ENCODE measurements around the gene KMT2E. TPM values are rescaled to one million over a fixed set of nuclear protein-coding genes. Genes with fewer than 3 reads are reported as not detected.

KMT2E gene
- total RNA-seq, 2 experiments from 2014 or later: 97.4 to 98.5 TPM

DNA sequence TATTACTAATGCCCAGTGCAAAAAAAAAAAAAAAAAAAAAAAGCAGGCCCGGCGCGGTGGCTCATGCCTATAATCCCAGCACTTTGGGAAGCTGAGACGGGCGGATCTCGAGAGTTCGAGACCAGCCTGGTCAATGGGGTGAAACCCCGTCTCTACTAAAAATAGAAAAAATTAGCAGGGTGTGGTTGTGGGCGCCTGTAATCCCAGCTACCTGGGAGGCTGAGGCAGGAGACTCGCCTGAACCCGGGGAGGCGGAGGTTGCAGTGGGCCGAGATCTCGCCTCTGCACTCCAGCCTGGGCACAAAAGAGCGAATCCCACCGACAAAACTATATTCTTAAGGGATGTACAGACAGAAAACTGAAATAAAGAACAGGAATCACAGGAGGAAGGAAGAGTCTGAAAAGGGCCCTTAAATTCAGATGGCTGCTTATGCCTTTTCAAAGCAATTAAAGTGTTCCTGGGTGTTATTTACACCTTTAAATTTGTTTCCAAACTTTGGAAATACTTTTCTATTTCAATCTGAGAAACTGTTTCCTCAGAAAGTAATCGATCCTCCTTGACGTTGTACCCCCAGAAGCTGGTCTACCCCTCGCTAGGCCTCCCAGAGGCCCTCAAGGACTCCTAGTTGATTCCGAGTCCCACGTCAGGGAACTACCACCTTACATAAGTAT lies 2.0 kb upstream of the KMT2E start:
- no peaks in the 10 kb centered on the region for H3K9me3 Mint-ChIP-seq
- H3K4me3 Mint-ChIP-seq: peak overlapping the region; percentile 99
- CTCF ChIA-PET: interaction anchor here (1.0 to 10.4 kb wide), 3 partner anchors 9 to 71 kb away, joined by 3 to 120 read pairs (median 4); no protein-coding TSS in a partner anchor
- H3K36me3 Mint-ChIP-seq (ENCODE audit: low read depth): peaks cover 66% of the 10 kb centered on the region
- H3K27me3 Mint-ChIP-seq: no peaks in the 10 kb centered on the region
- H3K4me1 Mint-ChIP-seq: peaks cover 37% of the 10 kb centered on the region
- peak; percentile 18 for DNase-seq
- H3K27ac Mint-ChIP-seq: peak overlapping the region; percentile 100
- POLR2A ChIA-PET: no interaction called here

DNA sequence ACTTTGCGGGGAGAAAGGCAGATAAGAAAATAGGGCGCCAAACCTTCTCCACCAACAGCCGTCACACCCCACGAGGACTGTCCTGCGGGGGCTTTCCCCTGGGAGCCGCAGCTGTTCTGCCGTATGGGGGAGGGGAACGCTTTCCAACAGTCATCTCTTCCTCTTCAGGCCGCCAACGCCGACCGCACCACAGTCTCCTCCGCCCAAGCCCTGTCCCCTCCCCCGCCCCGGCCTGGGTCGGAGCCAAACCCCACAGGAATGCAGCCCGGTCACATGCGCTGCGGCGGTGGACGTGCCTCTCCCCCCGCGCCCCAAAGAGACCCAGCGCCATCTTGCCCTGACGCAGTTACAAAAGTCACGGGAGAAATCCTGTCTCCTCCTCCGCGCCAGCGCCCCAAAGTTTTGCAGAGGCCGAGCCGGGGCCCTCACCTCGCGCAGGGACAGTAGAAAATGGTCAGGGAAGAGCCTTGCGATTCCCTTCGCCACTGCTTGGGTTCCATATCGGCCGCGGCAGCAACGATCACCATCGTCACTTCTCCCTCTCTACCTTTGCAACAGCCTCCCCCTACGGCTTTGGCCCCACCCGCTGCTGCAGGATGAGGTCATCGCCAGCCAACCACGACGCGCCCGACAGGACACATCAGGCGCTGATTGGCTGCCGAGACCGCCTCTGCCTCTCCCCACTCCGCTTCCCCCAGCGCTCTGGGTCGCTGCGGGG lies 1.3 kb upstream of the KMT2E start:
- DNase-seq: peak; percentile 98
- Mint-ChIP-seq H3K36me3 (ENCODE audit: low read depth) (peaks cover 71% of the 10 kb centered on the region), H3K4me1 (peaks cover 40% of the 10 kb centered on the region), H3K9me3 (no peaks in the 10 kb centered on the region), H3K27ac (peak overlapping the region; percentile 100), H3K4me3 (peak overlapping the region; percentile 99), H3K27me3 (no peaks in the 10 kb centered on the region)
- POLR2A ChIA-PET: interaction anchor here (0.6 to 2.6 kb wide), 6 partner anchors 29 to 255 kb away, joined by 3 to 13 read pairs (median 5); no protein-coding TSS in a partner anchor
- CTCF ChIA-PET: interaction anchor here (0.6 to 10.4 kb wide), 13 partner anchors 8 to 117 kb away, joined by 3 to 120 read pairs (median 3); no protein-coding TSS in a partner anchor

DNA sequence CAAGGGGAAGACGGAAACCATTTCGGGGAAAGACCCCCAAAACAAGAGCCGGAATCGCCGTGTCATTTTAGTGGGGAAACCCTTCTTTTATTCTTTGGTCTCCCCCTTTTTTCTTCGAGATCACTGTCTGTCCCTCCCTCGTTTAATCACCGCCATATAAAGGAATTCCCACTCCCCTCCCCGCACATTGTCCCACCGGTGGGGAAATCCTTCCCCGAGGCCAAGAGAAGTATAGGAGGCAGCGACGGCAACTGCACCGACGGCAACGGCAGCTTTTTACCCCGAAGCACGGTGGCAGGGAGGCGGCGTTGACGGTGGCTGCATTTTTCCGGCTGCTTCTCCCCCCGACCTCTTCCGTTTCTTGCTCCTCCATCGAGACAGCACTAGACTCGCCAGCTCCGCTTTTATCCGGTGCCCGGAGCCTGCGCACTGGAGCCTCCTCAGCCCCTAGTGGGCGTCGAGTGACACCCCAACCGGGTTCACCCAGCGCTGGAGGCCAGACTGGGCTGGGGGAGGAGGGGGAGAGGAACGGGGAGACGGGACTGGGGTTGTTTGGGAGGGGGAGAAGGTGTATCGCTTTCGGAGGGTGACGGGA lies 687 bp upstream of the KMT2E start:
- Mint-ChIP-seq H3K27ac (peak overlapping the region; percentile 100), H3K36me3 (ENCODE audit: low read depth) (peaks cover 68% of the 10 kb centered on the region), H3K9me3 (no peaks in the 10 kb centered on the region), H3K27me3 (no peaks in the 10 kb centered on the region), H3K4me3 (peak overlapping the region; percentile 99), H3K4me1 (peaks cover 39% of the 10 kb centered on the region)
- ChIA-PET POLR2A (interaction anchor here (0.5 to 2.6 kb wide), 7 partner anchors 29 to 255 kb away, joined by 3 to 13 read pairs (median 3); no protein-coding TSS in a partner anchor), CTCF (interaction anchor here (0.6 to 10.4 kb wide), 15 partner anchors 9 to 516 kb away, joined by 3 to 120 read pairs (median 3); no protein-coding TSS in a partner anchor)
- DNase-seq: peak; percentile 96

DNA sequence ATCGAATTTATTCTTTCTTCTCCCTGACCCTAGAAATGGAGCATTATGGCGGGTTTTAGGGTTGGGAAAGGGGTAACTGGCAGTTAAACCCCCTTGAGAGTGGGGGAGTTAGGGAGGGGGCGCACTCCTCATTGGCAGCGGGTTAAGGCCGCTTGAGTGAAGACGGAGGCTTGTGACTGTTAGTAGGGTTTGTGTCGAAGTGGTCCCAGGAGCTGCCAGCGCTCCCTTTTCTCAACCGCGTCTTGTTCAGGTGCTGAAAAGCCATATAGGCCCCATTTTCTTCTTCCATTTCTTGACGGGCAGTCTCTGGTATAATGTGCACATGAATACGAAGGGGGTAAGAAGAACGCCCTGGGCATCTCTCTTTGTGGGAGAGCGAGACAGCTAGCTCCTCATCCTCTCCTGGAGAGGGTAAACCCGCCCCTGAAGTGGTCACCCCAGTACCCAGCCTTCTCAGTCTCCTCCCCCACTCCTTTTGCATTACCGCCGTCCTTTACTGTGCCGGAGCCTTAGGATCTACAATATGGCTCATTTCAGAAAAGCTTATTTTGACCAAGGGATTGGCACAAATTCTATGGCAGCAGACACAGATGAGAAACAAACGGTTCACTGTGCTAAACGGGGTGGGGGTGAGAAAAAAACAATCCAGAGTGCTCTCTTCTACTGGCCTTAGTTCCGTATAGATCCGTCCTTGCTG lies 836 bp downstream of the KMT2E start:
- Mint-ChIP-seq H3K4me1 (peaks cover 32% of the 10 kb centered on the region), H3K27ac (peak overlapping the region; percentile 100), H3K36me3 (ENCODE audit: low read depth) (peaks cover 64% of the 10 kb centered on the region), H3K4me3 (peak overlapping the region; percentile 99), H3K27me3 (no peaks in the 10 kb centered on the region), H3K9me3 (no peaks in the 10 kb centered on the region)
- DNase-seq: peak; percentile 66
- ChIA-PET CTCF (interaction anchor here (0.5 to 1.8 kb wide), 10 partner anchors 9 to 489 kb away, joined by 3 to 7 read pairs (median 4); no protein-coding TSS in a partner anchor), POLR2A (interaction anchor here (2.6 kb wide), 1 partner anchor 31 kb away, joined by 13 read pairs; no protein-coding TSS in a partner anchor)

DNA sequence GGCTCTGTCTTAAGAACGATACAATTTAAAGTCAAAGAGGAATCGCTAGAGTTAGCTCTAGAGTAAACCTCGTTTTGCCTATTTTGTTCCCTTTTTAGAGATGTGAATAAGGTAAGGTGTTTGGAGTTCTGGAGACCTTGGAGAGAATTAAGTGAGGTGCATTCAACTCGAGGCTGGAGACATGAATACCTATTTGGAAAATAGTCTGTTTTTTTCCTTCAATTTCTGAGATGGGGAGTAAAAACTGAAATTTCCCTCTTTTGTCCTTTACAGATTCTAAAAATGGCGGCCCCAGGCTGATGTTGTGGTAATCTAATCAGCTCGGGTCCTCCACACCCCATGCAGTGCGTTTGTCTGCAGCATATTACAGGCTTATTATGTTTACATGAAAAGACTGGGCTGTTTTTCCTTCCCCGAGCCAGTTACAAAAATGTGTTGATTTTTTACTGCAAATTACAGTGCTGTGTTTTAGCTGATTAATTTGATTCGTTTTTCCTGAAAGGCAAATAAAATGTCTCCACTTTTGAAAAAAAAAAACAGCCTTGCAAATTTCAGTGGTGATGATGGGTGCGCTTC lies 1.5 kb downstream of the KMT2E start:
- Mint-ChIP-seq H3K9me3 (no peaks in the 10 kb centered on the region), H3K4me3 (peak overlapping the region; percentile 99), H3K27ac (peak overlapping the region; percentile 100), H3K36me3 (ENCODE audit: low read depth) (peaks cover 61% of the 10 kb centered on the region), H3K27me3 (no peaks in the 10 kb centered on the region), H3K4me1 (peaks cover 31% of the 10 kb centered on the region)
- DNase-seq: peak; percentile 46
- ChIA-PET POLR2A (interaction anchor here (2.6 kb wide), 1 partner anchor 31 kb away, joined by 13 read pairs; no protein-coding TSS in a partner anchor), CTCF (interaction anchor here (0.5 to 1.8 kb wide), 9 partner anchors 9 to 489 kb away, joined by 3 to 7 read pairs (median 4); no protein-coding TSS in a partner anchor)

DNA sequence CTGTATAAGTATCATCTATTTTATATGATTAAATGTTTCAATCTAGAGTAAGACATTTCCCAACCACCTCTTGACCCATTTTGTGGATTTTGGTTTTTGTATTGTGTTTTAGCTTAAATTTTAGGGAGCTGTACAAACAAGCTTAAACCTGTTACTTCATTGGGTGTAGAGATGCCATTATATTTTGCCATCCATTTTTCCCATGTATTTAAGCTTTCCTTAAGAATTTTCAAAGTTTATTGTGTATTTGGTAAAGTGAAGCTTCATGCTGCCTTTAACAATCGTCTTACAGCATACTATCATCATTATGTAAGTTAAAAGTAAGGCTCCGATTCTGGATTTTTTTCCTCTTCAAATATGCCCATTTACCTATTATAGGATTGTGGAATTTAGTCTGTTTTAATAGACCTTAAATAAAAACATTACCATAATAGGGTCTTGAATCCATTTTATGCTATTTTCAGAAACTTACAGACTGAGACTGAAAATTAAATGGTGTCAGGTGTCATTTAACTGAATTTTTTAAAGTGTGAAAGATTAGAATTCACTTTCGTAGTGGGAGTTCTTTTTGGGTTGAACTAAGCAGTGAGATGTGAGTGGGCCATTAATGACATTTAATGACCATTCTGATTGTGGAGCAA lies 2.2 kb downstream of the KMT2E start:
- Mint-ChIP-seq H3K27ac (peak overlapping the region; percentile 100), H3K4me3 (peak overlapping the region; percentile 99), H3K27me3 (no peaks in the 10 kb centered on the region), H3K4me1 (peaks cover 34% of the 10 kb centered on the region), H3K9me3 (no peaks in the 10 kb centered on the region), H3K36me3 (ENCODE audit: low read depth) (peaks cover 61% of the 10 kb centered on the region)
- POLR2A ChIA-PET: no interaction called here
- CTCF ChIA-PET: interaction anchor here (0.9 to 1.8 kb wide), 5 partner anchors 8 to 36 kb away, joined by 3 to 7 read pairs (median 4); no protein-coding TSS in a partner anchor
- no peak for DNase-seq

DNA sequence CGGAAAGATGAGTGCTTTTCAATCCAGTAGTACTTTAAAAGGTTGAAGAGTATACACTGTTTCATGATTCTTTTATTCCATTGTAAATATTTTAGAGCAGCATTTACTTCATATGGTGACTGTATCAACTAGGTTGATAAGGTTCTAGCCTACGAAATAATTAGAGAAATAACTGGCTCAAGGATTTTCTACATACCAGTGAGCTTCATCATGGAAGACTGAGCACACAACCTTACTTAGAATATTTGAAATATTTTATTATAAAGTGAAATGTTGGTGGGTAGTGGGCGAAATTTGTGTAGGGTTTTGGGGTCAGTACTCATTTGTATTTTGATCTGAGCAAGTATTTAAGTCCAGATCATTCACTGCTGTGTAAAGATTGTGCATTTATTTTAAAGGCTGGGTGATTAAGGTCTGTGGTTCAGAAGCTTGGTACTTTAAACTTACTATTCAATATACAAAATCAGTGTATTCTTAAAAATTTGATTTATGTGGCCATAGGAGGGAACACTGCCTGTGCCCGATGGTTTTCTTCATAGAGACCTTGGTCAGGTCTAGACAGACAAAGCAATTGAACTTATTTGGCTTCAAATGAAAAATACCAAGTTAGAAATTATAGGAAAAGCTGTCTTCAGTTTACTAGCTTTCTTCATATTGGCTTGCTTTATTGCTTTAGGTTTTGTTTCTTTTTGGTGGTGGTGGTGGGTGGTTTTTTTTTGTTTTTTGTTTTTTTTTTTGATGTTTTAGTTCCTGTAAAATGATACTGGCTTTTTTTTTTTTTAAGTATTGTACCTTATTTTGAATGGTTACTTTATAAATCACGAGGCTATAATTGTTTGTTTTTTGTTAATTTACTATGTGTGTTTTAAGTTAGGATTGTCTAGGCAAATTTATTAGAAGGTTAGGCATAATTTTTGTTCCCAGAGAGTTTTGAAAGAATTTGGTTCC lies 3.0 kb downstream of the KMT2E start:
- Mint-ChIP-seq H3K9me3 (no peaks in the 10 kb centered on the region), H3K36me3 (ENCODE audit: low read depth) (peaks cover 56% of the 10 kb centered on the region), H3K4me3 (peak overlapping the region; percentile 99), H3K4me1 (peaks cover 40% of the 10 kb centered on the region), H3K27me3 (no peaks in the 10 kb centered on the region), H3K27ac (peak overlapping the region; percentile 100)
- POLR2A ChIA-PET: interaction anchor here (0.6 to 1.0 kb wide), 3 partner anchors 8 to 111 kb away, joined by 3 to 4 read pairs (median 3); no protein-coding TSS in a partner anchor
- DNase-seq: no peak
- CTCF ChIA-PET: interaction anchor here (0.9 to 1.7 kb wide), 5 partner anchors 10 to 51 kb away, joined by 3 to 8 read pairs (median 4); no protein-coding TSS in a partner anchor

DNA sequence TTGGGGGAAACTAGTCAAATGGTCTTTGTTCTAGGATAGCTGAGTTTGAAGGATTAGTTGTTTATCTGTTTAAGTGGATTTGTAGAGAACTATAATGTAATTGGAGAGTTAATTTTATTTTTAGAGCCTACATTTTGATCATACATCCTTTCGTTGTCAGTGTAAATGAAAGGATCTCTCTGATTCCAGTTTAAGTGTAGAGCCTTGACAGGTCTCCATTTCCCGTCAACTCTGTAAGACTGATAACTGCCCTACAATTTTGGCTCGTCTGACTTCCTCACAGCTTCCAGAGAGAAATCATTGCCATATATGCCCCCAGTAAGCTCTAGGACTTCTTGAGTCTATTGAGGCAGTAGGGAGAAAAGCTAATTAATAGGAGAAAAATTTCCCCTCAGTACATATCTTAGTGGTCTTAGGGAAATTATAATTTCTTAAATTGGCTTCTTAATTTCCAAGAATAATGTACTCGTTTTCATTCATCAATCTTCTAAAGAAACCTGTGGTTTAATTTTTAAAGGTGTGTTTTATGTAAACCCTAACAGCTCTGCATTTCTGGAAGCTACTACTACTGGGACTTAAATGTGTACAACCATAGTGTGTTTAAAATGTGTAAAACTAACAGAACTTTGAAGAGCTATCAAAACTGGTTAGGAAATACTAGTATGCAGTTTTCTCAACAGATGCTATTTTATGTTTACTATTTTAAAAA lies 3.8 kb downstream of the KMT2E start:
- H3K4me3 Mint-ChIP-seq: peak overlapping the region; percentile 99
- H3K4me1 Mint-ChIP-seq: peaks cover 47% of the 10 kb centered on the region
- H3K27ac Mint-ChIP-seq: peak overlapping the region; percentile 100
- H3K27me3 Mint-ChIP-seq: no peaks in the 10 kb centered on the region
- no peaks in the 10 kb centered on the region for H3K9me3 Mint-ChIP-seq
- POLR2A ChIA-PET: interaction anchor here (0.6 to 1.0 kb wide), 4 partner anchors 9 to 77 kb away, joined by 3 to 4 read pairs (median 3); no protein-coding TSS in a partner anchor
- peaks cover 56% of the 10 kb centered on the region for H3K36me3 Mint-ChIP-seq (ENCODE audit: low read depth)
- DNase-seq: no peak
- CTCF ChIA-PET: interaction anchor here (0.9 to 1.4 kb wide), 4 partner anchors 9 to 50 kb away, joined by 3 to 8 read pairs (median 4); no protein-coding TSS in a partner anchor

DNA sequence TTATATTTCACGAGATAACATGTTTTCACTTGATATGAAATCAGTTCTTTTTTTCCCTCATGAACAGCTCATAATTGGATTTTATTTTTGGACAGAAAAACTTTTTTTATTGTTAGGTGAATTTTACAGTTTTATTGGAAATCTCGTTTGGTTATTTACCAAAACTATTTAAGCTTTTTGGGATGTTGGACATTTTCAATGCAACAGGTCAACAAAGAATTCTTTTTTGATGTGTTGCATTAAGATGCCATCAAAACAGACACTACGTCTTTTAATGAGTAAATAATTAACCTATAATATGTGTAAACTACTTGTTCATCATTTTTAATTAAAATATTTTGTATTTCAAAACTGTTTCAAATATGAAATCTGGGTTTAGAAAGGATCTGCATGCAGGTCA lies 5.3 kb downstream of the KMT2E start:
- no peak overlapping the region for H3K4me3 Mint-ChIP-seq
- peaks cover 54% of the 10 kb centered on the region for H3K4me1 Mint-ChIP-seq
- DNase-seq: no peak
- H3K27me3 Mint-ChIP-seq: no peaks in the 10 kb centered on the region
- POLR2A ChIA-PET: interaction anchor here (1.1 kb wide), 1 partner anchor 10 kb away, joined by 4 read pairs; no protein-coding TSS in a partner anchor
- CTCF ChIA-PET: interaction anchor here (0.6 to 0.9 kb wide), 3 partner anchors 8 to 47 kb away, joined by 3 to 6 read pairs (median 4); no protein-coding TSS in a partner anchor
- H3K27ac Mint-ChIP-seq: no peak overlapping the region
- no peaks in the 10 kb centered on the region for H3K9me3 Mint-ChIP-seq
- peaks cover 53% of the 10 kb centered on the region for H3K36me3 Mint-ChIP-seq (ENCODE audit: low read depth)

DNA sequence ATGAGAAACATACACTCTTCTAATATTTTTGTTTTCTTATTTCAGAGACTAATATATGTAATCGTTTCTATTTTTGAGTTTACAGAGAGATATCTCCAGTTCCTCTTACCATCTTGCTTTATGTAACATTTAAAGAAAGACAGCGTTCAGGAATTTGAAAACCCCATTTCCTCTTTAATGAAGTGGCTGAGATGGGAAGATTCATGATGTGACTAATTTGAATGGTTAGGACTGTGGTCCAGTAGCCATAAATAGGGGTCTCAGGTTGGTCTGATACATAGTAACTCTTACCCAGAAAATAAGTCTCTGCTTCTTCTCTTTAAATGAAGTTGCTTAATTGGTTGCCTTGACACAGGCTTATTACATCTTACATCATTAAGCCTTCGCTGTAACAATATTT lies 6.9 kb downstream of the KMT2E start:
- peaks cover 39% of the 10 kb centered on the region for H3K36me3 Mint-ChIP-seq (ENCODE audit: low read depth)

More for the DNA sequence above, 6.9 kb downstream of the KMT2E start:
- no peak for DNase-seq
- Mint-ChIP-seq H3K4me1 (peaks cover 70% of the 10 kb centered on the region), H3K27me3 (no peaks in the 10 kb centered on the region), H3K9me3 (no peaks in the 10 kb centered on the region), H3K4me3 (no peak overlapping the region), H3K27ac (peak overlapping the region; percentile 54)
- ChIA-PET CTCF (interaction anchor here (1.1 to 1.6 kb wide), 2 partner anchors 9 to 17 kb away, joined by 3 read pairs; no protein-coding TSS in a partner anchor), POLR2A (no interaction called here)
